ENCODE results near the gene ERBB4.
A peak's percentile ranks its signal among the peaks of the same experiment; 100 is the strongest.

DNA sequence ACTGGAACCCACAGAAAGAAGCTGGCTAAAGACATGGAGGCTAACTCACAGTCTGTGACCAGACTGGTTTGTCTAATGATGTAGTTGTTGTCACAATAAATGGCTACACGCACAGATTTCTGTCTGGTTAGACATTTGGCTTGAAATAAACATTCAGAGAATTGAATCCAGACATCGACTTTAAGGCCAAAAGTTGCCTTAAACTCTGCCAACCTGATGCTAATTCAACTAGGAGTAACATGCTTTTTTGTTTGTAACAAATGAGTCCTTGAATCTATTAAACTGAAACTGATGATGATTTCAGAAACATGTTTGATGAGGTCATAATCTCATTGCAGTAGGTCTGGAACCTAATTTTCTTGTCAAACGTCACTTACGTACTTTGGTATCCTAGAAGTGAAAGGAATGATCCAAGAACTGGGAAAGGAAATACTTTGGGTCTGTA, 123.8 kb downstream of the ERBB4 start:
- no peak for TF ChIP-seq ZNF70 (CRISPR knock-in tag; IDR thresholded peaks at IDR 0.05)
- TF ChIP-seq ZNF565 (CRISPR knock-in tag; conservative IDR thresholded peaks at IDR 0.05; ENCODE audit: low read depth), result no peak
- peak; percentile 48; the same call in 1 of the 2 replicates for TF ChIP-seq ZFP3 (CRISPR knock-in tag; IDR thresholded peaks at IDR 0.05)
- no peak for TF ChIP-seq ARNTL (CRISPR knock-in tag; IDR thresholded peaks at IDR 0.05; ENCODE audit: borderline replicate concordance, low read depth)
- TF ChIP-seq ZFP30 (CRISPR knock-in tag; IDR thresholded peaks at IDR 0.05), result no peak

Data from SK-N-SH treated with all-trans-retinoic acid at 6 μM for 48 hours (cell line).